ENCODE measurements around the gene MAP4K4. TPM values are rescaled to one million over a fixed set of nuclear protein-coding genes. Genes with fewer than 3 reads are reported as not detected.

MAP4K4 gene
- total and polyA plus RNA-seq, 8 donors = 9.6 to 71.6 (median 23.8) TPM

- intact Hi-C loops (cut with DNase I; ENCODE audit: low total_unique reads) = no loop called here
- WGBS, 5 donors = 84 to 100% (median 85%) methylated on average over 1 of the region's 1 CpG
- no peak for DNase-seq
- Histone ChIP-seq H3K36me3 (no peaks in the 10 kb centered on the region), H3K27me3 (no peaks in the 10 kb centered on the region), H3K4me3 (no peak overlapping the region), H3K4me1 (peaks cover 12 to 90% (median 45%) of the 10 kb centered on the region in 4 donors), H3K9me3 (no peaks in the 10 kb centered on the region), H3K27ac (no peak overlapping the region)
- TF ChIP-seq POLR2A (IDR thresholded peaks at IDR 0.05) = no peak
- no peak for TF ChIP-seq POLR2AphosphoS5 (IDR thresholded peaks at IDR 0.05)
- TF ChIP-seq EP300 (IDR thresholded peaks at IDR 0.05) = no peak
- TF ChIP-seq CTCF (IDR thresholded peaks at IDR 0.05) = no peak
Measured at GRCh38 chr2:101718993-101719571, 21.6 kb downstream of the MAP4K4 start.

GRCh38 chr2:101720732-101721131, 23.2 kb downstream of the MAP4K4 start:
- no peak overlapping the region for H3K27ac ChIP-seq
- no peaks in the 10 kb centered on the region for H3K27me3 ChIP-seq
- H3K4me1 ChIP-seq = peaks cover 12 to 88% (median 44%) of the 10 kb centered on the region in 4 donors
- intact Hi-C loops (cut with DNase I; ENCODE audit: low total_unique reads) = no loop called here
- H3K9me3 ChIP-seq = no peaks in the 10 kb centered on the region
- TF ChIP-seq EP300 (IDR thresholded peaks at IDR 0.05) (no peak), CTCF (IDR thresholded peaks at IDR 0.05) (no peak), POLR2A (IDR thresholded peaks at IDR 0.05) (no peak), POLR2AphosphoS5 (IDR thresholded peaks at IDR 0.05) (no peak)
- DNase-seq = no peak
- no peaks in the 10 kb centered on the region for H3K36me3 ChIP-seq
- H3K4me3 ChIP-seq = no peak overlapping the region
- WGBS, 5 donors = 97 to 100% (median 100%) methylated on average over 1 of the region's 1 CpG

GRCh38 chr2:101722864-101723263, 25.4 kb downstream of the MAP4K4 start:
- H3K27me3 ChIP-seq = no peaks in the 10 kb centered on the region
- intact Hi-C loops (cut with DNase I; ENCODE audit: low total_unique reads) = no loop called here
- H3K4me1 ChIP-seq = peaks cover 12 to 76% (median 42%) of the 10 kb centered on the region in 4 donors
- no peak for DNase-seq
- H3K4me3 ChIP-seq = no peak overlapping the region
- peak overlapping the region in 1 of 5 donors; percentile 6 for H3K27ac ChIP-seq
- TF ChIP-seq POLR2A (IDR thresholded peaks at IDR 0.05) (no peak), CTCF (IDR thresholded peaks at IDR 0.05) (no peak), POLR2AphosphoS5 (IDR thresholded peaks at IDR 0.05) (no peak), EP300 (IDR thresholded peaks at IDR 0.05) (no peak)
- H3K36me3 ChIP-seq = no peaks in the 10 kb centered on the region
- no peaks in the 10 kb centered on the region for H3K9me3 ChIP-seq
- 66 to 83% (median 72%) methylated on average over 4 of the region's 4 CpGs for WGBS, 5 donors

- no peaks in the 10 kb centered on the region for H3K27me3 ChIP-seq
- H3K36me3 ChIP-seq = no peaks in the 10 kb centered on the region
- TF ChIP-seq POLR2AphosphoS5 (IDR thresholded peaks at IDR 0.05) (no peak), CTCF (IDR thresholded peaks at IDR 0.05) (no peak), POLR2A (IDR thresholded peaks at IDR 0.05) (no peak), EP300 (IDR thresholded peaks at IDR 0.05) (no peak)
- intact Hi-C loops (cut with DNase I; ENCODE audit: low total_unique reads) = no loop called here
- H3K9me3 ChIP-seq = no peaks in the 10 kb centered on the region
- peaks cover 12 to 77% (median 41%) of the 10 kb centered on the region in 4 donors for H3K4me1 ChIP-seq
- no peak for DNase-seq
- no peak overlapping the region for H3K4me3 ChIP-seq
- H3K27ac ChIP-seq = no peak overlapping the region
- 66 to 73% (median 69%) methylated on average over 4 of the region's 4 CpGs for WGBS, 5 donors
Measured at GRCh38 chr2:101723371-101724124, 26.0 kb downstream of the MAP4K4 start.

Data from stomach (tissue), 9 donors.